ENCODE results near the gene PCCB.

- TF ChIP-seq CTCF (IDR thresholded peaks at IDR 0.05; ENCODE audit: poor library complexity, severe bottlenecking) (no peak), SMC3 (conservative IDR thresholded peaks at IDR 0.05; ENCODE audit: poor library complexity) (no peak), POLR2AphosphoS5 (IDR thresholded peaks at IDR 0.05) (no peak), EZH2 (IDR thresholded peaks at IDR 0.05; ENCODE audit: borderline replicate concordance, insufficient read depth, low read length, poor library complexity, severe bottlenecking) (no peak), RAD21 (conservative IDR thresholded peaks at IDR 0.05) (no peak), EP300 (conservative IDR thresholded peaks at IDR 0.05; ENCODE audit: poor library complexity, severe bottlenecking) (no peak), REST (IDR thresholded peaks at IDR 0.05; ENCODE audit: borderline replicate concordance) (no peak), MXI1 (conservative IDR thresholded peaks at IDR 0.05; ENCODE audit: poor library complexity, severe bottlenecking) (no peak), TAF1 (IDR thresholded peaks at IDR 0.05; ENCODE audit: low read depth) (no peak)
These were observed 80.8 kb downstream of the PCCB start for GRCh38 chr3:136330900-136331299.
